LNCaP clone FGC (cell line): ENCODE data around the gene TTC39C.
"Not testable (repeated sequence)": the region's sequence is repeated elsewhere in the genome, so short reads cannot be mapped to it uniquely, and the experiment has no call there.

Source experiments
- DNase-seq: peaks from one replicate; pipeline ENCODE4 v3.0.0-alpha.2; 2011; ENCODE audit warnings: low read depth
- H3K4me3 ChIP-seq: 2 replicates; pipeline ENCODE4 v1.5.1; 2011; ENCODE audit warnings: mild to moderate bottlenecking, low read depth, low read length, control low read depth
- CTCF ChIP-seq: IDR thresholded peaks from 2 replicates; pipeline ENCODE4 v1.5.1; 2012; ENCODE audit warnings: mild to moderate bottlenecking; ENCODE audit not compliant: control insufficient read depth, insufficient read depth; ENCODE audit errors: extremely low read depth

Gene TTC39C

DNA sequence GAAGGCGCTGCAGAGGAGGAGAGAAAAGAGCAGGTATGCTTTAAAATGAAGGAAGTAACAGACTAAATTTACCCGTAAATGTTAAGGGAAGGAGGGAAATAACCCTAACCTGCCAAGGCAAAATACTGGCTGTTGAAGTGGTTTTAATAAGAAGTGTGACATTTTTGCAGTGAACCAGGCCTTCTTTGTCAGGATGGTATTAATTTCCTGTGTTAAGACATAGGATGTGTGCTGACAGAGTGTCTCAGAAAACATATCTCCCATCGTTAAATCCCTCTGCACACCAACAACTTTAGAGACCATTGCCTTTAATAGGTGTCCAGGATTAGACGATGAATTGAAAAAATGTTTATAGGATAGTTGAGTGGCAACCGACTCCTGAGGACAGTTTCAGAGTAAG lies 9.9 kb downstream of the TTC39C start:
- no peak overlapping the region for H3K4me3 ChIP-seq
- no peak for DNase-seq
- no peak for TF ChIP-seq CTCF

DNA sequence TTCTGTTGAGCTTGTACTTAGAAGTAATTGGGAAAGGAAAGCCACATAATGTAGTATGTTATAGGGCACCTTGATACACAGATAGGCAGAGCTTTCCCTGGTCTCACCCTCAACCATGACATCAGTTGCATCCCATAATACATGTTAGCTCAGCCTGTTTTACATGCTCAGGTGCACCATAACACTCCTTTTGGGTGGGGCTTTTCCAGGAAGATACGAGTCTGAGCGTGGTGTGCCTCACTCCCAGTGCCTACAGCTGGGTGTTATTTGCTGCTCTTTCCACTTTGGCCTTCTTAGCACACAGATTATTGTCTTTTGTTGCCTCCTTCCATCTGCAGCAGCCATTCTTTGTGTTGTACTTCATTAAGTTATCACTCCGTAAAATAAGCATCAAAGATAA lies 11.9 kb downstream of the TTC39C start:
- no peak for DNase-seq
- no peak overlapping the region for H3K4me3 ChIP-seq
- no peak for TF ChIP-seq CTCF

- TF ChIP-seq CTCF = no peak
- no peak overlapping the region for H3K4me3 ChIP-seq
Measured at GRCh38 chr18:24027156-24027827, 12.7 kb downstream of the TTC39C start.

GRCh38 chr18:24028946-24029345 lies 14.4 kb downstream of the TTC39C start:
- not testable (repeated sequence) for DNase-seq, H3K4me3 ChIP-seq

More at GRCh38 chr18:24027156-24027827, 12.7 kb downstream of the TTC39C start:
- DNase-seq = no peak

DNA sequence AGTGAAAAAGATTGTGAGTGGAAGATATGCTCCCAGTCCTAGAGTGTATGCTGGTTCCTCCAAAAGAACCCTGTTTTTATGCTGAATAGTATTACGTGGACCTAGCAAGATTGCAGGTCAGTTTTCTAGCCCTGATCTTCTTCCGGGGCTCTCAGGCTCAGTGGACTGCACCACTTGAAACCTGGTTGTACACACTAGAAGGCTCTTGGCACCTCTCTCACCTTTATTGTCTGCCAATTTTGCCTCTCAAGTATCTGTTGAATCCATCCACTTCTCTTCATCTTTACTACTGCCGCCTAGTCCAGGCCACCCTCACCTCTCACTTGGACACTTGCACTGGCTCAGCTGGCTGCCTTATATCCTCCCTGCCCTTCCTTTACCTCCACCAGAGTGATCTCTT lies 16.8 kb downstream of the TTC39C start:
- no peak overlapping the region for H3K4me3 ChIP-seq
- TF ChIP-seq CTCF = no peak
- DNase-seq = no peak

DNA sequence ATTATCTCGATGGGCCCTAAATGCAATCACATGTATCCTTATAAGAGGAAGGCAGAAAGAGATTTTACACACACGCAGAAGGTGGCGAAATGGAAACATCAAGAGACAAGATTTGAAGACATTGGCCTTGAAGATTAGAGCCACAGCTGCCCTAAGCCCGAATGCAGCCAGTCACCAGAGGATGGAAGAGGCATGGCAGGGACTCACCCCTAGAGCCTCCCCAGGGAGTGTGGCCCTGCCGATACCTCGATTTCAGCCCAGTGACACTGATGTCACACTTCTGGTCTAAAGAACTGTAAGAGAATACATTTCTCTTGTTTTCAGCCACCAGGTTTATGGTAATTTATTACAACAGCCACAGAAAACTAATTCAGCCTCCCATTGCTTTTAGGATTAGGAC lies 17.4 kb downstream of the TTC39C start:
- no peak overlapping the region for H3K4me3 ChIP-seq
- no peak for TF ChIP-seq CTCF
- no peak for DNase-seq

DNA sequence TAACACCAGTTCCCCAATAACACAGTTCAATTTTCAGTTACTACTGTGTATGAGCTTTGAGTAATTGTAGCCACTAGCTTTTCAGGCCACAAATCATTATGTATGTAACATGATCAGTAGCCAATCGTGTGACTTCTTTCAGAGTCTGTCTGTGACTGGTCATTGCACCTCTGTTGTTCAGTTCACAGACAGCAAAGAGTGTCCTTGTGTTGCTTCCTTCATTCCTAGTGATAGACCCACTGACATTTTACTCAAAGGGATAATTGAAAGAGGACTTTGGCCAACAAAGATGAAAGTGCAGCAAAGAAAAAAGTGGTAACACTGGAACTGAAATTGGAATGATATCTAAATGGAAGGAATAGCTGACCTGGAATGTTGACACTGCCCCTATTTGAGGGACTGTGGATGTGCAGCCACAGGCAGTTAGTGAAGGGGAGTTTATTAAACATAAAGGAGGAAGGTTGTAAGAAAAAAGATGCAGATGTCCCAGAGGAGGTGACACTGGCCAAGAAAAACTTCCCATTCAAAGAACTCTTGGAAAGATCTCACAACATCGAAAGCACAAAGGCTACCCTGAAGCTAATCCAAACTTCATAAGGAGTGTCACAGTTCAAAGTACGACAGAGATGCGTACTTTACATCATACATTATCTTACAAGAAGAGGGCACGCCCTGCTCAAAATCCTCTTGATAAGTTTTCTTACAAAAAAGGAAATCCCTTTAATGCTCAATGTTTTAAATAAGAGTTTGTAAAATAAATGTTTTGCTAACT lies 19.3 kb downstream of the TTC39C start:
- H3K4me3 ChIP-seq = no peak overlapping the region
- DNase-seq = no peak
- TF ChIP-seq CTCF = no peak
